ENCODE data around the gene PTGFRN. TPM values are rescaled to one million over a fixed set of nuclear protein-coding genes. Genes with fewer than 3 reads are reported as not detected.

Gene PTGFRN
- total RNA-seq, 2 experiments from 2014 or later: not detected

DNA sequence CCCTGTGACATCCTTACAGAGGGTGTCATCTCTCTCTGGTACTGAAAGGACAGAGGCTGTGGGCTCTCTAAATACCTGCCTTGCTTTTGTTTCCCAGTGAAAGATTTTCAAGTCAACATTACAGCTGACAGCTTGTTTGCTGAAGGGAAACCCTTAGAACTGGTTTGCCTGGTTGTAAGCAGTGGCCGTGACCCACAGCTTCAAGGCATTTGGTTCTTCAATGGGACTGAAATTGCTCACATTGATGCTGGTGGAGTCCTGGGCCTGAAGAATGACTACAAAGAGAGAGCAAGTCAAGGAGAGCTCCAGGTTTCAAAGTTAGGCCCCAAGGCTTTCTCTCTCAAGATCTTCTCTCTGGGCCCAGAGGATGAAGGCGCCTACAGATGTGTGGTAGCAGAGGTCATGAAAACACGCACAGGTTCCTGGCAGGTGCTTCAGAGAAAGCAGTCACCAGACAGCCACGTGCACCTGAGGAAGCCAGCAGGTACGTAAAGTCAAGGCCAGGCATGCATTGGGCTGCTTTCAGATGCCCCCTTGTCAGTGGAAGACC, 103.7 kb downstream of the PTGFRN start:
- H2AFZ ChIP-seq (ENCODE audit: low read length): no peak overlapping the region
- H3K36me3 ChIP-seq (ENCODE audit: insufficient read depth, low read length): no peaks in the 10 kb centered on the region
- POLR2A ChIA-PET: interaction anchor here (0.8 to 1.2 kb wide), 2 partner anchors 12 to 15 kb away, joined by 3 to 4 read pairs; no protein-coding TSS in a partner anchor
- no peaks in the 10 kb centered on the region for H3K9me3 ChIP-seq (ENCODE audit: low read length)
- CTCF ChIA-PET (ENCODE audit: unreplicated experiment): interaction anchor here (0.6 kb wide), 1 partner anchor 325 kb away, joined by 3 read pairs; no protein-coding TSS in a partner anchor
- no peaks in the 10 kb centered on the region for H3K4me1 ChIP-seq (ENCODE audit: insufficient read depth, low read length, poor library complexity, severe bottlenecking)
- TF ChIP-seq EZH2phosphoT487 (IDR thresholded peaks at IDR 0.05; ENCODE audit: borderline replicate concordance, low read depth, low read length): no peak
- TF ChIP-seq, protein P1, sequence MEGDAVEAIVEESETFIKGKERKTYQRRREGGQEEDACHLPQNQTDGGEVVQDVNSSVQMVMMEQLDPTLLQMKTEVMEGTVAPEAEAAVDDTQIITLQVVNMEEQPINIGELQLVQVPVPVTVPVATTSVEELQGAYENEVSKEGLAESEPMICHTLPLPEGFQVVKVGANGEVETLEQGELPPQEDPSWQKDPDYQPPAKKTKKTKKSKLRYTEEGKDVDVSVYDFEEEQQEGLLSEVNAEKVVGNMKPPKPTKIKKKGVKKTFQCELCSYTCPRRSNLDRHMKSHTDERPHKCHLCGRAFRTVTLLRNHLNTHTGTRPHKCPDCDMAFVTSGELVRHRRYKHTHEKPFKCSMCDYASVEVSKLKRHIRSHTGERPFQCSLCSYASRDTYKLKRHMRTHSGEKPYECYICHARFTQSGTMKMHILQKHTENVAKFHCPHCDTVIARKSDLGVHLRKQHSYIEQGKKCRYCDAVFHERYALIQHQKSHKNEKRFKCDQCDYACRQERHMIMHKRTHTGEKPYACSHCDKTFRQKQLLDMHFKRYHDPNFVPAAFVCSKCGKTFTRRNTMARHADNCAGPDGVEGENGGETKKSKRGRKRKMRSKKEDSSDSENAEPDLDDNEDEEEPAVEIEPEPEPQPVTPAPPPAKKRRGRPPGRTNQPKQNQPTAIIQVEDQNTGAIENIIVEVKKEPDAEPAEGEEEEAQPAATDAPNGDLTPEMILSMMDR (conservative IDR thresholded peaks at IDR 0.05; ENCODE audit: low read length): no peak
- no TSS peak for BruUV-seq (replicated peaks)
- no peak overlapping the region for H3K4me2 ChIP-seq (ENCODE audit: low read length)
- H3K4me3 ChIP-seq (ENCODE audit: low read depth, low read length, poor library complexity, severe bottlenecking): no peak overlapping the region
- H3K79me2 ChIP-seq (ENCODE audit: insufficient read depth, low read depth, low read length): no peaks in the 10 kb centered on the region
- intact Hi-C loops (cut with micrococcal nuclease; ENCODE audit: unreplicated experiment): no loop called here
- DNase-seq (ENCODE audit: low spot score): no peak
- no peaks in the 10 kb centered on the region for H3K9me2 ChIP-seq (ENCODE audit: insufficient read depth, low read length)
- H4K20me1 ChIP-seq (ENCODE audit: insufficient read depth, low read length): no peaks in the 10 kb centered on the region
- no peak overlapping the region for H3K27ac ChIP-seq (ENCODE audit: low read depth, low read length, poor library complexity, severe bottlenecking)

DNA sequence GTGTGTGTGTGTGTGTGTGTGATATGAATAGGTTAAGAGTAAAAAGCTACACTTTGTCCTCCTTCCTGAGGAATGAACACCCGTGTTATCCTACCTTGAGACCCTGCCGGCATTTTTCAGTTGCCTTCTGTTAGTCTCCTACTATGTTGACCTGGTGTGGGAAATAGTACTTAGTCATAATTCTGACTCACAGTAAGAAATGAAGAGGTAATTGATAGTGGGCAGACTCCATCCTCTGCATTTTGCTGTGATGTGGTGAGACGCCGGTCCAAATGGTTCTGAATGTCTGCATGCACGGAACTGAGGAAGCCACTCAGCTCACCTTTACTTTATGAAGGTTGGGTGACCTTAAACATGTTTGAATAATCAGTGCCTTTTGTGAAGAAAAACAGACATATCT, 104.5 kb downstream of the PTGFRN start:
- BruUV-seq (replicated peaks): no TSS peak
- H3K9me2 ChIP-seq (ENCODE audit: insufficient read depth, low read length): no peaks in the 10 kb centered on the region
- no peak overlapping the region for H3K27ac ChIP-seq (ENCODE audit: low read depth, low read length, poor library complexity, severe bottlenecking)
- no peaks in the 10 kb centered on the region for H3K36me3 ChIP-seq (ENCODE audit: insufficient read depth, low read length)
- ChIA-PET CTCF (ENCODE audit: unreplicated experiment) (no interaction called here), POLR2A (interaction anchor here (0.7 to 1.2 kb wide), 3 partner anchors 11 to 181 kb away, joined by 3 to 4 read pairs (median 3); no protein-coding TSS in a partner anchor)
- no peaks in the 10 kb centered on the region for H3K9me3 ChIP-seq (ENCODE audit: low read length)
- intact Hi-C loops (cut with micrococcal nuclease; ENCODE audit: unreplicated experiment): no loop called here
- H3K4me2 ChIP-seq (ENCODE audit: low read length): no peak overlapping the region
- H2AFZ ChIP-seq (ENCODE audit: low read length): no peak overlapping the region
- H3K4me1 ChIP-seq (ENCODE audit: insufficient read depth, low read length, poor library complexity, severe bottlenecking): no peaks in the 10 kb centered on the region
- TF ChIP-seq, protein P1 (conservative IDR thresholded peaks at IDR 0.05; ENCODE audit: low read length): no peak
- no peak for TF ChIP-seq EZH2phosphoT487 (IDR thresholded peaks at IDR 0.05; ENCODE audit: borderline replicate concordance, low read depth, low read length)
- H3K79me2 ChIP-seq (ENCODE audit: insufficient read depth, low read depth, low read length): no peaks in the 10 kb centered on the region
- DNase-seq (ENCODE audit: low spot score): no peak
- H3K4me3 ChIP-seq (ENCODE audit: low read depth, low read length, poor library complexity, severe bottlenecking): no peak overlapping the region
- H4K20me1 ChIP-seq (ENCODE audit: insufficient read depth, low read length): no peaks in the 10 kb centered on the region

DNA sequence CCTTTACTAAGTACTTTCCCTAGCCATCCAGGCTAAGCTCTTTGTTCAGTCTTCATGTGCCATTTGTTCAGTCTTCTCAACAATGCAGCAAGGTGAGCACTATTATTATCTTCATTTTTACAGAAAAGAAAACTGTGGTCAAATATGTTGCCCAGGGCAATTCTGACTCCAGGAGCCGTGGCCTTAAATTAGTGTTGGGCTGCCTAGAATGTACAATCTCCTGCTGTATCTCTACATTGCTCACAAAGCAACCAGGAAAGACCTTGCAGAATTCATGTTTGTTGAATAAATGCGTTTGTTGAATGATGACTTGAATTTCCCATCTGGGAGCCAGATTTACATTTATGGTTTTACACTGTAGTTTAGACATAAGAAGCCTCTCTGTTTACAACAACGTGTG, 106.0 kb downstream of the PTGFRN start:
- ChIA-PET CTCF (ENCODE audit: unreplicated experiment) (no interaction called here), POLR2A (no interaction called here)
- no TSS peak for BruUV-seq (replicated peaks)
- Histone ChIP-seq H3K27ac (ENCODE audit: low read depth, low read length, poor library complexity, severe bottlenecking) (no peak overlapping the region), H3K4me1 (ENCODE audit: insufficient read depth, low read length, poor library complexity, severe bottlenecking) (no peaks in the 10 kb centered on the region), H3K9me2 (ENCODE audit: insufficient read depth, low read length) (no peaks in the 10 kb centered on the region), H4K20me1 (ENCODE audit: insufficient read depth, low read length) (no peaks in the 10 kb centered on the region), H3K4me2 (ENCODE audit: low read length) (no peak overlapping the region), H3K36me3 (ENCODE audit: insufficient read depth, low read length) (no peaks in the 10 kb centered on the region), H3K4me3 (ENCODE audit: low read depth, low read length, poor library complexity, severe bottlenecking) (no peak overlapping the region), H3K79me2 (ENCODE audit: insufficient read depth, low read depth, low read length) (no peaks in the 10 kb centered on the region), H3K9me3 (ENCODE audit: low read length) (no peaks in the 10 kb centered on the region), H2AFZ (ENCODE audit: low read length) (no peak overlapping the region)
- DNase-seq (ENCODE audit: low spot score): no peak
- intact Hi-C loops (cut with micrococcal nuclease; ENCODE audit: unreplicated experiment): no loop called here
- TF ChIP-seq EZH2phosphoT487 (IDR thresholded peaks at IDR 0.05; ENCODE audit: borderline replicate concordance, low read depth, low read length): no peak
- TF ChIP-seq, protein P1 (conservative IDR thresholded peaks at IDR 0.05; ENCODE audit: low read length): no peak
